ENCODE data around the gene CYP4F11.
"Not testable (repeated sequence)": the region's sequence is repeated elsewhere in the genome, so short reads cannot be mapped to it uniquely, and the experiment has no call there.

The CYP4F11 gene, protein sequence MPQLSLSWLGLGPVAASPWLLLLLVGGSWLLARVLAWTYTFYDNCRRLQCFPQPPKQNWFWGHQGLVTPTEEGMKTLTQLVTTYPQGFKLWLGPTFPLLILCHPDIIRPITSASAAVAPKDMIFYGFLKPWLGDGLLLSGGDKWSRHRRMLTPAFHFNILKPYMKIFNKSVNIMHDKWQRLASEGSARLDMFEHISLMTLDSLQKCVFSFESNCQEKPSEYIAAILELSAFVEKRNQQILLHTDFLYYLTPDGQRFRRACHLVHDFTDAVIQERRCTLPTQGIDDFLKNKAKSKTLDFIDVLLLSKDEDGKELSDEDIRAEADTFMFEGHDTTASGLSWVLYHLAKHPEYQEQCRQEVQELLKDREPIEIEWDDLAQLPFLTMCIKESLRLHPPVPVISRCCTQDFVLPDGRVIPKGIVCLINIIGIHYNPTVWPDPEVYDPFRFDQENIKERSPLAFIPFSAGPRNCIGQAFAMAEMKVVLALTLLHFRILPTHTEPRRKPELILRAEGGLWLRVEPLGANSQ

DNA sequence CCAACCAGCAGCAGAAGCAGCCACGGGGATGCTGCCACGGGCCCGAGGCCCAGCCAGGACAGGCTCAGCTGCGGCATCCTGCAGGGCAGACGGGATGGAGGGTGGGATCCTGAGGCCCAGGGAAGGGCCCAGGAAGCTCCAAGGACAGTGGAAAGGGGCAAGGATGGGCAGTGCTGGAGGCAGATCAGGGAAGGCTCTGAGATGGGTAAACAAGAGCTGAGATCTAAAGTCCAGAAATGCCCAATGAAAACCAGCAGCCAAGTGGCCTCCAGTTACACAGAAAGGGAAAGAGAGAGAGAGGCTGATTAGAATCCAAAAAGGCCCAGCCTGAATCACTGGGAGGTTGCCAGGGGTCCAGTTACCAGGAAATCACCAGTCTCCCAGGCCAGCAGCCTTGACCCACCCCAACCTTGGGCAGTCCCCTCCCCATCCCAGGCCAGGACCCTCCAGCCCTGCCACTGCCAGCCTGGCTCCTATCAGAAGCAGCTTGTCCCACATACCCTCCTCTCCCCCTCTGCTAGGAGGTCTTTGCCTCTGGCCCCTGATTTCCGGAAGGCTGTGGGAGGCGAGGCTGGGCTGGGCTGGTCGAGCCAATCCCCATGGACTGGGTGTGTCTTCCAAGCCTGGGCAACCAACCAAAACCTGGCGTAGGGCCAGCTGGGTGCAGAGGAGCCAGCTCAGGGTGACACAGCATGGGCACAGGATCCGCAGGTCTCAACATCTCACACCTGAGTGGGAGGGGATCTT, at the start of gene CYP4F11:
TSS of gene CYP4F11 (minus strand) at position 198 of the 747 bp plus-strand sequence. CDS start at position 77, 121 bp downstream.
- no peak for DNase-seq (ENCODE audit: low read depth in 2 of 2)

DNA sequence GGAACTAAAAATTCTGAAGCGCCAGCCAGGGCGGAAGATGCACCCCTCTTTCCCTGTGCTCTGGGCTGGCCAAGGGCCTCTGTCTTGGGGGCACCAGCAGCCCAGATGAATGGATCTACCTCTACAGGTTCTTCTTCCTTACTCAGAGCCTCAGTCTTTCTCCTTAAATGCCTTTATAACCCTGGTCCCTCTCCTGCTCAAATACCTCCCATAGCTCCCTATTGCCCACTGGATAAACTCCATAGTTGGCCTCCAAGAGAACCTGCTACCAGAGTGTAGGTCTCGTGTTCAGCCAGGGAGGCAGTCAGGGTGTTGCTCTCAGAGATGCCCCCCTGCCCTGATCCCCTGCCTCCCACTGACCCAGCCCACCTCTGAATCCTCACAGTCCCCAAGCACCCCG, 45.0 kb upstream of the CYP4F11 start:
- no peak for DNase-seq (ENCODE audit: low read depth in 2 of 2)

DNA sequence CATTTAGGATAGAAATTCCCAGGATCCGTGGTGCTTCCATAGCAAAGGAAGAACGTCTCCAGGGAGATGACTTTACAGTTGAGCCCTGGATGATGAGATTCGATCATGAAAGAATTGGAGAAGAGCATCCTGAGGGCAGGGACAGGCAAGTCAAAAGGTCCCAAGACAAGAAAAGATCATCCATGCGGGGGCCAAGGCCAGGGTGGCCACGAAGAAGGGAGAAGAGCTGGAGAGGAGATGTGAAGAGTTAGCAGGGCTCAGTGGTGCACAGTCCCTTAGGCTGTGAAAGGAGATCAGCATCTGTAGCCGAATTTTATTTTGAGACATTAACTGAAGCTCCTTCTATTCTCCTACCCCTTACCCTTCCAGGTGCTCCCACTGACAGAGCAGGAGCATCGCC, 43.4 kb upstream of the CYP4F11 start:
- DNase-seq (ENCODE audit: low read depth in 2 of 2): no peak

DNA sequence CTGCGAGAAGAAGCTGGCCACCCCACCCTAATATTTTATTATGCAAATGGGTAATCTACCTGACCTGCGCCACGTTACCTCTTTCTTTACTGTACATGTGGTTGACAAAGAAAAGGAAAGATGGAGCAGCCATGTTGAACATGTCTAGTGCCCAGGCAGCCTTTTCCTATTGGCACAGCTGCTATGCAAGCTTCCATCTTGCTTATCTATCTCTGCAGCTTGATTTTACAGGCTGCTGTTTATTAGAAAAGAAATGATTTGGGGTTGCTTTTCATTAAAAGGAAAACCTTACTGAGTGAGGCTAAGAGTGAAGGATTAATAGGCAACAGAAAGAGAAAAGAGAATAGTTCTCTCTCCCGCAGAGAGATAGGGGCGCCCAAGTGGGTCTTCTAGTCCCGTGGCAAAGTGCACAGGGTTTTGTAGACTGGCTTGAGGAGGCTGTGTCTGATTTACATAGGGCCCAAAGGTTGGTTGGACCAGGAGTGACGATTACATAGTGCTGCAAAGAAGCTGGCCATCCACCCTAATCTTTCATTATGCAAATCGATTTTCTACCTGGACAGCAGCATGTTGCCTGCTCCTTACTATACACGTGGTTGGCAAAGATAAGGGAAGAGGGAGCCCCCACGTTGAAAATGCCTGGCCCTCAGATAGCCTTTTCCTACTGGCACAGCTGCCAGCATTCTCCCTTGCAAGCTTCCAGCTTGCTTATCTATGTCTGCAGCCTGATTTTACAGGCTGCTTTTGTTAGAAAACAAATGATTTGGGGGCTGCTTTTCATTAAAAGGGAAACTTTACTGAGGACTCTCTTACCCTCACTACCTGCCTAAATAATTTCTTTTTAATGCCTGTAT, 42.7 kb upstream of the CYP4F11 start:
- no peak for DNase-seq (ENCODE audit: low read depth in 2 of 2)

DNA sequence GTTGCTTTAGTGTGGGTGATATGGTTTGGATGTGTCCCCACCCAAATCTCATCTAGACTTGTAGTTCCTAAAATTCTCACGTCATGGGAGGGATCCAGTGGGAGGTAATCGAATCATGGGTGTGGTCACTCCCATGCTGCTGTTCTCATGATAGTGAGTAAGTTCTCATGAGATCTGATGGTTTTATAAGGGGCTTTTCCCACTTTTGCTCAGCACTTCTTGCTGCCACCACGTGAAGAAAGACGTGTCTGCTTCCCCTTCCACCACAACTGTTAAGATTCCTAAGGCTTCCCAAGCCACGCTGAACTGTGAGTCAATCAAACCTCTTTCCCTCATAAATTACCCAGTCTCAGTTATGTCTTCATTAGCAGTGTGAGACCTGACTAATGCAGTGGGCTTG, 40.5 kb upstream of the CYP4F11 start:
- DNase-seq (ENCODE audit: low read depth in 2 of 2): no peak

DNA sequence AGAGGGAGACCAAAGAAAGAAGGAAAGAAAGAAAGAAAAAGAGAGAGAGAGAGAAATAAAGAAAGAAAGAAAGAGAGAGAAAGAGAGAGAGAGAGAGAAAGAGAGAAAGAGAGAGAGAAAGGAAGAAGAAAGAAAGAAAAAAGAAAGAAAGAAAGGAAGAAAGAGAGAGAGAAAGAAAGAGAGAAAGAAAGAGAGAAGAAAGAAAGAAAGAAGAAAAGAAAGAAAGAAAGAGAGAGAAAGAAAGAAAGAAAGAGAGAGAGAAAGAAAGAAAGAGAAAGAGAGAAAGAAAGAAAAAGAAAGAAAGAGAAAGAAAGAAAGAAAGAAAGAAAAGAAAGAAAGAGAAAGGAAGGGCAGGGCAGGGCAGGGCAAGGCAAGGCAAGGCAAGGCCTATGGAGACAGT, 37.7 kb upstream of the CYP4F11 start:
- DNase-seq (ENCODE audit: low read depth in 2 of 2): not testable (repeated sequence)

DNA sequence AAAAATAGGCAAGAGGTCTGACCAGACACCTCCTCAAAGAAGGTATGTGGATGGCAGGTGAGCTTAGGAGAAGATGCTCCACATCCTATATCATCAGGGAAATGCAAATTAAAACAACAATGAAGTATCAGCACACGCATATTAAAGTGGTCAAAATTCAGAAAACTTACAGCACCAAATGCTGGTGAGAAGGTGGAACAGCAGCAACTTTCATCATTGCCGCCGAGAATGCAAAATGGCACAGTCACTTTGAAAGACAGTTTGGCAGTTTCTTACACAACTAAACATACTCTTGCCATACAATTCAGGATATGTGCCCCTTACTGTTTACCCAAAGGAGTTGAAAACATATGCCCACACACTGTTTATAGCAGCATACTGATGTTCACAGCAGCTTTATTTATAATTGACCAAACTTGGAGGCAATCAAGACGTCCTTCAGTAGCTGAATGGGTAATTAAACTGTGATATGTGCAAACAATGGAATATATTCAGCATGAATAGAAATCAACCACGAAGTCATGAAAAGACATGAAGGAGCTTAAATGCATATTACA, 37.0 kb upstream of the CYP4F11 start:
- DNase-seq (ENCODE audit: low read depth in 2 of 2): no peak

DNA sequence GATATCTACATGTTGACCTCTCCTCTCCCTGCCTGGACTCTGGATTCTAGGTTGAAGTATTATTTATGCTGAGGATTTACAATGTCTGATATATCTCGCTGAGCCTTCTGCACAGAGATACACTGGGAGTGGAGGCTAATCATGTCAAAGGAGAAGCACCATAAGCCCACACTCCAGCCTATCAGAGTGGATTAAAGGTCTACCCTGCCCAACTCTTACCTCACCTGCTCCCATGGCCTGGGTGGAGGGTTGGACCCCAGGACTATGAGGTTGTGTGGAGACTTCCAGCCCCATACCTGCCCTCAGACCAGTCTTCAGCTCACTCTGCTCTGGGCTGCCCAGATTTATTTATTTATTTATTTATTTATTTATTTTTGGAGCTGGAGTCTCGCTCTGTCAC, 29.9 kb upstream of the CYP4F11 start:
- DNase-seq (ENCODE audit: low read depth in 2 of 2): no peak

DNA sequence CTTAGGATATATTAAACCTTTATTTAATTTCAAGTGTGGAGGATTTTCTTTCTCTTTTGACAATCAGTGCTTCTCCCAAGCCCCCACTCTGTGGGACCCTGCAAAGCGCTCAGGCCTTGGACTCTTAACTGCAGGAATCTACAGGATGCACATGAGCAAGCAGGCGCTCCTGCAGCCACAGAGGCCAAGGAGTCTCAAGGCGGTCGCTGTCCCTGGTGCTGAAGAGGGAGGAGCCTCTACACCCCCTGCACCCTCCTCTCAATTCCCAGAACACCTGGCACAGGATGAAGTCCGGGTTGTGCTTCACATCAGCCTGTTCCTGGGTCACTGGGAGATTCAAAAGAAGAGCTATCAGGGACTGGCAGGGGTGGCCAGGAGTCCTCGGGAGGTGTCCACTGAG, 28.0 kb upstream of the CYP4F11 start:
- no peak for DNase-seq (ENCODE audit: low read depth in 2 of 2)

DNA sequence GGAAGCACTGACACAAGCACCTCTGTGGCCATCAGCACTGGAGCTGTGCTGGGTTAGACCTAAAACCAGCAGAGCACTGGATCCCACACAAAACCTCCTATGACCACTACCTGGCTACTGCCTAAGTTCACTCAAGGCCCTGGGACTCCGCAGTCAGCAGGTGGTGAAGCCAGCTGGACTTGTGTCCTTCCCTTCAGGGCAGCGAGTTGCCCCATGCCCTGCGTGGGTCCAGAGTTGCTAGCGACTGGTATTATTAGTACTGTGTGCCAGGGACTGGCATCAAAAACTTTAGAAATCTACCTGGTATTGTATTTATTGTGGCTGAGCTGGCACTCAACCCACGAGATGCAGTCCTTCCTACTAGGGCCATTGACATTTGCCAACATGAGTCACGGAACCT, 20.5 kb upstream of the CYP4F11 start:
- DNase-seq (ENCODE audit: low read depth in 2 of 2): no peak

DNA sequence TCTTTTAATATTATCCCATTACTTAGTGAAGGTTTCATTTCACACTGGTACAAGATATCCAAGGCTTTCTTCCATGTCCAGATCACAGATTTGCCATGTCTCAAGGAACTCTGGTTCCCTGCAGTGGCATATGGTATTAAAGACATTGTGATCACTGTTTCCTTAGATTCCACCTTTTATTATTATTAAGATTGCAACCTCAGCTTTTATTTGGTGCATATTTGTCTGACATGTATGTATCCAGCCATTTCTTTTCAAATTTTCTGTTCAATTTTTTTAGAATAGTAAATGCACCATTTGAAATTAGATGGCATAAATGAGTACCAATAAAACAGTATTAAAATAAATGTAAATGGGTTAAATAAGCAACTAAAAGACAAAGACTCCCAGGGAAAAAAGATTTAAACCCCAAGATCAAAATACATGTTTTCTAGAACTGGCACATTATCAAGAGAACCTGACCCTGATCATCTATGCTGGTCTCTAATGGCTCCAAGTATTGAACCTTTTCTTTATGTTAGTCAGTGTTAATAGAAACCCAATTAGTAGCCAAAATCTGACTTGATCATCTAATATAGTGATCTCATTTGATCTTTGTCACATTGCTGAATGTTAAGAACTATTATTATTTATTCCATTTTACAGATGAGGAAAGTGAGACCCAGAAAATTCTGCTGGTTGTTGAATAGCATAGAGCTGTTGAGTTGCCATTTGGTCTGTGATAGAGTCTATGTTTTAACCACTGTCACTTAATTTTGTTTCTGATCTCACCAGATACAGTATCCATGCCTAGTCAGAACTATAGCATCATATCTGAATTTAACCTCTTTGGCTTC, 14.1 kb upstream of the CYP4F11 start, which contains the start of gene OR10H4:
TSS of gene OR10H4 (plus strand) at position 786 of the 836 bp plus-strand sequence. CDS start at position 786, 0 bp downstream.
- DNase-seq (ENCODE audit: low read depth in 2 of 2): no peak

DNA sequence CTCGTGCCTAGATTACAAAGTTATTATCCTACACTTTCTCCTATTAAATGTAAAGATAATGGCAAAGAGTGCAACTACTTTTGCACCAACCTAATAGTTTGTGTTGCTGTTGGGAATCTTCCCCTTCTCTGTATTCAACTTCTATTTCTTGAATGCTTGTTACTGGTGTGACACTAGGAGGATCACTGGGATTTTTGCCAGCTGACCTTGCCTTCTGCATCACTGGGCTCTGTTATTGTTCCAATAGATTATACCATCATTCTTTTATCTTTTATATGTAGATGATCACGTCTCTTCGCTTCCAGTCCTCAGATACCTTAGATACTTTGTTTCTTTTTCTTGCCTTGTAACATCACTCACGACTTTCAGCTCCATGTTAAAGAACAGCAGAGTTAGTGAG, 11.0 kb upstream of the CYP4F11 start:
- no peak for DNase-seq (ENCODE audit: low read depth in 2 of 2)

DNA sequence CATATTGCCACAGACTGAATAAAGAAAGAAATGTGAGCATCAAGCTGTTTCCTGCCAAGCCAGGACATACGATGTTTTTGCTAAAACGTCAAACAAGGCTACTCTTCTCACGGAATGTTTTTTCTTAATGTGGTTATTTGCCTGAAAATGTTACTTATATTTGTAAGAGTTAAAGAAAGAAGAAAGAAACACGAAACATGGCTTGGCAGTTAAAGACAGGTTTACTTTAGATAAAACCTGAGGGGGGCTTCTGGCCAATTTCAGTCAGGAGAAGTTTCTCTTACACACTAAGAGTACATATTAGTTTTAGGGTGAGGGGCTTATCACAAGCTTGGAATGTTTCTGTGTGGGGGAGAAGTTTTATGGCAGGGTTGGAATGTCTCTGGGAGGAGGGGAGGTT, 10.1 kb upstream of the CYP4F11 start:
- DNase-seq (ENCODE audit: low read depth in 2 of 2): no peak

DNA sequence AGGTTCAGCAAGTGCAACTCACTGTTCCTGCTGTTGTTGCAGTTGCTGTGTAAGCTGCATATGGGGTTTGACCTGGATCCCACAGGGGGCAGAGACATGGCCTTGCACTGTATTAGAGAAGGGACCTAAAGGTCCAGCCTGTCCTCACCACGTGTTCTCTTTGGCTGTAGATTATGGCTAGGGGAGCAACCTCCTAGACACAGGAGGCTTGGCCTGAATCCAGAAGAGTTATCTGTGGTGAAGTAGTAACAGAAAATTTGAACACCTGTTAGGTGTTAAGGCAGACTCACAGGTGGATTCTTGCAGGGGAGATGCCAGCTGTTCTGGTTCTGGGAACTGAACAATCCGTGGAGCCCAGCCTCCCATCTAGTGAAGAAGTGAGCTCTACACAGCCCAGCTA, 3.4 kb upstream of the CYP4F11 start:
- no peak for DNase-seq (ENCODE audit: low read depth in 2 of 2)

DNA sequence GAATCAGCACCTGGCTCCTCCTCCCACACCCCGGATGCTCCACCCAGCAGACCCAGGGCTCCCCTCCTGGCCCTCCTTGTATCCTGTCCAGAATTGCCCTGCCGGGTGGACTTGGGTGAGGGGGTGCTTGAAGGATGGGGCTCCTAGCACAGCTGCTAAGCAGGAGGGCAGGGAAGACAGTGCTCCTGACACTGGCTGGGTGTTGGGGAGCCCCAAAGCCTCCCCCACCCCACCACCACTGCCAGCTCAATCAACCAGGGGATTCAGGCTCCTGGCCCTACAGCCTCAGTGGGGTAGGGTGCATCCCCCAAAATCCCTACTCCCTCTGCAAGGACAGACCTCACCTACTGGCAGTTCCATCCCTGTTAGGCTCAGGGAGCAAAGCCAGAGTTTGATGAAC, 2.6 kb upstream of the CYP4F11 start:
- DNase-seq (ENCODE audit: low read depth in 2 of 2): no peak

DNA sequence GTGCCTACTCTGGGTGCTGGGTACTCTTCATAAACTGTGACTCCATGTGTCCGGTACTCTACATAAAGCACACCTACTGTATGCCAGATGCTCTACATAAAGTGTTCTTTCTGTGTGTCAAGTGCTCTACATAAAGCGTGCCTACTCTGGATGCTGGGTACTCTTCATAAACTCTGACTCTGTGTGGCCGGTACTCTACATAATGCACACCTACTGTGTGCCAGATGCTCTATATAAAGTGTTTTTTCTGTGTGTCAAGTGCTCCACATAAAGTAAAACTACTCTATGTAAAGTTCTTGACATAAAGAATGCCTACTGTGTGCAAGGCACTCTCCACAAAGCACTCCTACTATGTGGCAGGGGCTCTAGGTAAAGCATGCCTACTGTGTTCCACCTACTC, 1.8 kb upstream of the CYP4F11 start:
- DNase-seq (ENCODE audit: low read depth in 2 of 2): no peak

DNA sequence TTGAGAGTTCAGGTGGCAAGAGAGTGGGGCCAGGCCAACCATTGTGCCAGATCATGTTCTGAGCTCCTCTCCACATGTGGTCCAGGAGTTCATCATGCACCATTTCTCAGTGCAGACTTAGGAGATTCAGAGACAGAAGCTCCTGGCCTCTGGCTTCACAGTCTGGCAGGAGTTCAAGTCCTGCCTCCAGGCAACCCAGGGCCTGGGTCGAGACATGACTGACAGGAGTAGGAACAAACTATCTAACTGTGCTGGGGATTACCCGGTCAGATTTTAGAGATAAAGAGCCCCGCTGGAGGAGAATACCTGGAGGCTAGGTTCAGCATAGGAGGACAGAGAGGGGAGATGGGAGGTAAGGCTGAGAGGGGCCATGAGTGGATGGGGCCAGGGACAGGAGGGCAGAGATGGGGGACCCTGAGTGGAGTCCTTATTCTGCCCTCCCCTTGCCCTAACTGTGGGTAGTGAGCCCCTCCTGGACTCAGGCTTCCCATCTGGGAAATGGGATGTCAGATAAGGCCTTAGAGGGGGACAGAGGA, 906 bp upstream of the CYP4F11 start:
- no peak for DNase-seq (ENCODE audit: low read depth in 2 of 2)

DNA sequence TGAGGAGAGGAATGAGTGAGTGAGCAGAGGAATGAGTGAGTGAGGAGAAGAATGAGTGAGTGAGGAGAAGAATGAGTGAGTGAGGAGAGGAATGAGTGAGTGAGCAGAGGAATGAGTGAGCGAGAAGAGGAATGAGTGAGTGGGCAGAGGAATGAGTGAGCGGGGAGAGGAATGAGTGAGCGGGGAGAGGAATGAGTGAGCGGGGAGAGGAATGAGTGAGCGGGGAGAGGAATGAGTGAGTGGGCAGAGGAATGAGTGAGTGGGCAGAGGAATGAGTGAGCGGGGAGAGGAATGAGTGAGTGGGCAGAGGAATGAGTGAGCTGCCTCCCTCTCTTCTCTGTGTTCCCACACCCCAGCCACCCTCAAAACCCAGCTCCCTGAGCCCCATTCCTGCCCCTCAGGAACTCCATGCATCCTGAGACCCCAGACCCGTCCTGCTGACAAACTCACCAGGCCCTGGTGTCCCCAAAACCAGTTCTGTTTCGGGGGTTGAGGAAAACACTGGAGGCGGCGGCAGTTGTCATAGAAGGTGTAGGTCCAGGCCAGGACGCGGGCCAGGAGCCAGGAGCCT, 483 bp downstream of the CYP4F11 start:
- peak in 1 of 2 donors; percentile 7 for DNase-seq (ENCODE audit: low read depth in 2 of 2)

DNA sequence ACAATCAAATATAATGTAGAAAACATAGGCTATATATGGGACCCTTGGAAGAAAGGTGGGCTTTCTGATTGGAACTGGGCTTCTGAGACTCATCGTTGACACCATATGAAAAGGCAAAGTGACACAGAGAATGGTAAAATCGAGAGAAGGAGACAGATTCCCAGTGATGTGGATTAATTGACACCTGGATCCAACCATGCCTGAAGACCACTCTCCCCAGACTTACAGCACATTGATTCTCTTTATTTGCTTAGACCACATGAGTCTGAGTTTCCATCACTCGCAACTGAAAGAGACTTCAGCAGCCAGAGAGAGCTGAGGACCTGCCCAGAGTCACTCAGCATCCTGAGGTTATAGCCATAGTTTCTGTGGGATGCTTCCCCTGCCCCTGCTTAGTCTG, 6.0 kb downstream of the CYP4F11 start:
- DNase-seq (ENCODE audit: low read depth in 2 of 2): no peak

DNA sequence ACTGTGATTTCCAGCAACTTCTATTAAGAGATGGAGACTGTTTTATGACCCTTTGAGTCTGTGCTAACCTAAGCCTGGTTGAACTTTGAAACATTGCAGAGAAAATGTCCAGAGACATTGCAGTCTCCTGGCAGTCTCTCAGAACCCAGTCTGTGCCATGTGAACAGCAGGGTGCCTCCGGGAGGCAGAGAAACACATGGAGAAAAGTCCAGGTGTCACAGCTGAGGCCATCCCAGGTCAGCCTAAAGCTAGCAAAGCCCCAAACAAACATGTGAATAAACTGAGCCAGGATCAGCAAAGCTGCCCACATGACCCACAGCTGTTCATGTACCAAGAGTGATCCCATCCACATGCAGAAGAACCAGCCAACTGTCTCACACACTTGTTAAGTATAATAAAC, 7.8 kb downstream of the CYP4F11 start:
- no peak for DNase-seq (ENCODE audit: low read depth in 2 of 2)

Data from stimulated activated CD8-positive, alpha-beta memory T cell treated with anti-CD3 and anti-CD28 coated beads, Interleukin-2, amount 100 ng/mL, for 48 hours (primary cell).